Gastroesophageal sphincter (tissue), 3 donors: ENCODE results near the gene DPPA5.

Source experiments
- EP300 ChIP-seq: sonication (generic); formaldehyde crosslinking; IDR thresholded peaks from one replicate; pipeline ENCODE4 v1.6.1; 2017; ENCODE audit warnings: antibody characterized with exemption, mild to moderate bottlenecking
- POLR2A ChIP-seq, 2 donors: fragments of 450-650 bp; IDR thresholded peaks; one replicate each; pipeline ENCODE4 v1.6.1; 2017; ENCODE audit warnings: antibody characterized with exemption in 2 of 2, mild to moderate bottlenecking in 2 of 2, moderate library complexity in 1 of 2
- POLR2AphosphoS5 ChIP-seq: sonication (generic); formaldehyde crosslinking; IDR thresholded peaks from one replicate; pipeline ENCODE4 v1.6.1; 2017; ENCODE audit warnings: antibody characterized with exemption
- TF ChIP-seq, protein P1 (sequence below), 4 experiments: fragments of 200-600 bp in 2 of 4; fragments of 450-650 bp in 2 of 4; sonication (generic) in 1 of 4; IDR thresholded peaks; one replicate each; pipeline ENCODE4 v1.5.1; 2017 to 2019; ENCODE audit warnings: antibody characterized with exemption in 4 of 4, mild to moderate bottlenecking in 2 of 4, moderate library complexity in 2 of 4

DNA sequence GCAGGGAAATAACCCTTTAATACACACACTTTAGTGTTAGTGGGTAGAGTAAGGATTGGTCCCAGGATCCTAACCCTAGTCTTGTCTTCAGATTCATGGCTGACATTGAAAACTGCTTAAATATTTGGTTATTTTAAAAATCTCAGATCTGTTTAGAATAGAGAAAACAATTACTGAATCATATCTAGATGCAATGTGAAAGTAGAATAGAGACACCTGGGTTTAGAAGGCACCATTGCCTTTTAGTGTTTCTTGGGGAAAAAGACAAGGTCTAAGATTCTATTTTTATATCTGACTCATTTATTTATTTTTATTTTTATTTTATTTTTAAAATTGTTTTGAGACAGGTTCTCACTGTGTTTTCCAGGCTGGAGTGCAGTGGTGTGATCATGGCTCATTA is 46.6 kb upstream of the DPPA5 start:
- TF ChIP-seq, protein P1, sequence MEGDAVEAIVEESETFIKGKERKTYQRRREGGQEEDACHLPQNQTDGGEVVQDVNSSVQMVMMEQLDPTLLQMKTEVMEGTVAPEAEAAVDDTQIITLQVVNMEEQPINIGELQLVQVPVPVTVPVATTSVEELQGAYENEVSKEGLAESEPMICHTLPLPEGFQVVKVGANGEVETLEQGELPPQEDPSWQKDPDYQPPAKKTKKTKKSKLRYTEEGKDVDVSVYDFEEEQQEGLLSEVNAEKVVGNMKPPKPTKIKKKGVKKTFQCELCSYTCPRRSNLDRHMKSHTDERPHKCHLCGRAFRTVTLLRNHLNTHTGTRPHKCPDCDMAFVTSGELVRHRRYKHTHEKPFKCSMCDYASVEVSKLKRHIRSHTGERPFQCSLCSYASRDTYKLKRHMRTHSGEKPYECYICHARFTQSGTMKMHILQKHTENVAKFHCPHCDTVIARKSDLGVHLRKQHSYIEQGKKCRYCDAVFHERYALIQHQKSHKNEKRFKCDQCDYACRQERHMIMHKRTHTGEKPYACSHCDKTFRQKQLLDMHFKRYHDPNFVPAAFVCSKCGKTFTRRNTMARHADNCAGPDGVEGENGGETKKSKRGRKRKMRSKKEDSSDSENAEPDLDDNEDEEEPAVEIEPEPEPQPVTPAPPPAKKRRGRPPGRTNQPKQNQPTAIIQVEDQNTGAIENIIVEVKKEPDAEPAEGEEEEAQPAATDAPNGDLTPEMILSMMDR (IDR thresholded peaks at IDR 0.05), result no peak
- no peak for TF ChIP-seq POLR2A (IDR thresholded peaks at IDR 0.05)
- no peak for TF ChIP-seq POLR2AphosphoS5
- TF ChIP-seq EP300, result no peak
